Measurements from ENCODE around the gene RBM47. TPM values are rescaled to one million over a fixed set of nuclear protein-coding genes. Genes with fewer than 3 reads are reported as not detected.

RBM47 gene
- total RNA-seq, 1 donor from 2014 or later = 0.37 TPM

GRCh38 chr4:40570348-40571077, 59.2 kb downstream of the RBM47 start:
- Mint-ChIP-seq H3K4me1 (no peaks in the 10 kb centered on the region), H3K27ac (ENCODE audit: unreplicated experiment) (no peak overlapping the region), H3K4me3 (no peak overlapping the region), H3K36me3 (ENCODE audit: low read depth) (no peaks in the 10 kb centered on the region), H3K27me3 (ENCODE audit: low read depth) (no peaks in the 10 kb centered on the region), H3K9me3 (peaks cover 2% of the 10 kb centered on the region)
- TF ChIP-seq, protein P1, sequence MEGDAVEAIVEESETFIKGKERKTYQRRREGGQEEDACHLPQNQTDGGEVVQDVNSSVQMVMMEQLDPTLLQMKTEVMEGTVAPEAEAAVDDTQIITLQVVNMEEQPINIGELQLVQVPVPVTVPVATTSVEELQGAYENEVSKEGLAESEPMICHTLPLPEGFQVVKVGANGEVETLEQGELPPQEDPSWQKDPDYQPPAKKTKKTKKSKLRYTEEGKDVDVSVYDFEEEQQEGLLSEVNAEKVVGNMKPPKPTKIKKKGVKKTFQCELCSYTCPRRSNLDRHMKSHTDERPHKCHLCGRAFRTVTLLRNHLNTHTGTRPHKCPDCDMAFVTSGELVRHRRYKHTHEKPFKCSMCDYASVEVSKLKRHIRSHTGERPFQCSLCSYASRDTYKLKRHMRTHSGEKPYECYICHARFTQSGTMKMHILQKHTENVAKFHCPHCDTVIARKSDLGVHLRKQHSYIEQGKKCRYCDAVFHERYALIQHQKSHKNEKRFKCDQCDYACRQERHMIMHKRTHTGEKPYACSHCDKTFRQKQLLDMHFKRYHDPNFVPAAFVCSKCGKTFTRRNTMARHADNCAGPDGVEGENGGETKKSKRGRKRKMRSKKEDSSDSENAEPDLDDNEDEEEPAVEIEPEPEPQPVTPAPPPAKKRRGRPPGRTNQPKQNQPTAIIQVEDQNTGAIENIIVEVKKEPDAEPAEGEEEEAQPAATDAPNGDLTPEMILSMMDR (conservative IDR thresholded peaks at IDR 0.05) = no peak
- no peak for DNase-seq (ENCODE audit: low read depth, low spot score)

- H3K27me3 Mint-ChIP-seq (ENCODE audit: low read depth) = no peaks in the 10 kb centered on the region
- no peak overlapping the region for H3K4me3 Mint-ChIP-seq
- H3K36me3 Mint-ChIP-seq (ENCODE audit: low read depth) = no peaks in the 10 kb centered on the region
- H3K4me1 Mint-ChIP-seq = peaks cover 3% of the 10 kb centered on the region
- TF ChIP-seq, protein P1 (conservative IDR thresholded peaks at IDR 0.05) = no peak
- DNase-seq (ENCODE audit: low read depth, low spot score) = no peak
- H3K9me3 Mint-ChIP-seq = peaks cover 2% of the 10 kb centered on the region
- peak overlapping the region; percentile 5 for H3K27ac Mint-ChIP-seq (ENCODE audit: unreplicated experiment)
These were observed 64.7 kb downstream of the RBM47 start for GRCh38 chr4:40564815-40565483.

DNA sequence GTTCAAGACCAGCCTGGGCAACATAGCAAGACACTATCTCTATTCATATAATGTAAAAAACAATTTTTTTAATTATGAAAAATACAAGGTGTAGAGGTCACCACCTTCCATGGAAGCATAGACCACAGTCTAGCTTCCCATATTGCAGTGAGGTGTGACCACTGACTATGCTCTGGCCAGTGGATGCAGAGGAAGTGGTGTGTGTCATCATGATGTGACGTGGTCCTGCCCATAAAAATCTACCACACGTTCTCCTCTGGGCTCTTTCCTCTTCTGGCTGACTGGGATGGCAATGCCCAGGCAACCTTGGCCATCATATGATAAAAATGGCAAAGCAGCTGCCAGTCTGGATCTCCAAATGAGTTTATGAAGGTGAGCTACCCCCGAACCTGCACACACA, 65.7 kb downstream of the RBM47 start:
- peaks cover under 1% of the 10 kb centered on the region for H3K9me3 Mint-ChIP-seq
- H3K4me1 Mint-ChIP-seq = peaks cover 3% of the 10 kb centered on the region

DNA sequence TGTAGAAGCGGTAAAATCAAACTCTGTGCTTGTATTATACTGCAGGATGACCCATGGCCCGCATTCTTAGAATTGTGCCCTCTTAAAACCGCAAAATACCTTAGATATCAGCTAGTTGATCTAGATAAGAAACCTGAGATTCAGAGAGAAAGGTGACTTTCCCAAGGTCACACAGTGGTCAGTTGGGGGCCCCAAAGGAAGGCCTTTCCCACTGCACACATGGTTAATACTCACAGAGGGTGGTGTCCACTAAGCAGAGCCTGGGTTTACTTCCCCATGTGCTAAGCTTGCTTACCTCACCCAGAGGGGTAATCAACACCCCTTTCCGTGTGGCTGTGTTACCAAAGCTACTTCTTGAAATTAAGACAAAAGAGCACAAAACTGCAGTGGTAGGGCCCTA, 66.3 kb downstream of the RBM47 start:
- no peak overlapping the region for H3K27ac Mint-ChIP-seq (ENCODE audit: unreplicated experiment)
- peaks cover 3% of the 10 kb centered on the region for H3K4me1 Mint-ChIP-seq
- TF ChIP-seq, protein P1 (conservative IDR thresholded peaks at IDR 0.05) = no peak
- H3K9me3 Mint-ChIP-seq = no peaks in the 10 kb centered on the region
- DNase-seq (ENCODE audit: low read depth, low spot score) = no peak
- no peaks in the 10 kb centered on the region for H3K36me3 Mint-ChIP-seq (ENCODE audit: low read depth)
- no peaks in the 10 kb centered on the region for H3K27me3 Mint-ChIP-seq (ENCODE audit: low read depth)
- no peak overlapping the region for H3K4me3 Mint-ChIP-seq

More for the DNA sequence above, 65.7 kb downstream of the RBM47 start:
- DNase-seq (ENCODE audit: low read depth, low spot score) = no peak
- H3K4me3 Mint-ChIP-seq = no peak overlapping the region
- TF ChIP-seq, protein P1 (conservative IDR thresholded peaks at IDR 0.05) = no peak
- H3K36me3 Mint-ChIP-seq (ENCODE audit: low read depth) = no peaks in the 10 kb centered on the region
- H3K27me3 Mint-ChIP-seq (ENCODE audit: low read depth) = no peaks in the 10 kb centered on the region
- H3K27ac Mint-ChIP-seq (ENCODE audit: unreplicated experiment) = no peak overlapping the region

DNA sequence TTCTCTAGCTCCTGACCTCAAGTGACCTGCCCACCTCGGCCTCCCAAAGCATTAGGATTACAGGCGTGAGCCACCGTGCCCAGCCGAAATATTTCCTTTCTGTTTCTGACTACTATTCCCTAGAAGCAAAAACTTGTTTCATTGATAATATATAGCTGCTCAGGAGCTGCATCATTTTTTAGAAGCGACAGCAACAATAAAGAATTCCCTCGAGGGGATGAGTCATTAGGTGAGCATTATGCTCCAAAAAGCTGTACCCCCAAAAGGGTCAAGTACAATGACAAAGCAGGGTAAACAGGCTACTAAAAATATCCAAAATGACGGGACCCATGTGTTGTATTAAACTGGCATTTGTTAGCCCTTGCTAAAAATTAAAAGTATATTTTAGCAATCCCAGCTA, 67.0 kb downstream of the RBM47 start:
- Mint-ChIP-seq H3K4me3 (no peak overlapping the region), H3K27me3 (ENCODE audit: low read depth) (no peaks in the 10 kb centered on the region), H3K27ac (ENCODE audit: unreplicated experiment) (no peak overlapping the region), H3K4me1 (peaks cover 3% of the 10 kb centered on the region), H3K9me3 (no peaks in the 10 kb centered on the region), H3K36me3 (ENCODE audit: low read depth) (no peaks in the 10 kb centered on the region)
- TF ChIP-seq, protein P1 (conservative IDR thresholded peaks at IDR 0.05) = no peak
- DNase-seq (ENCODE audit: low read depth, low spot score) = no peak
